ENCODE measurements around the gene CD47. TPM values are rescaled to one million over a fixed set of nuclear protein-coding genes. Genes with fewer than 3 reads are reported as not detected.

Gene CD47
- total RNA-seq, 6 donors from 2014 or later, result 79.6 to 352 (median 229) TPM

Other genes starting within 250 kb of the CD47 start
- 100 to 1,000 TPM; 118 to 467 (median 232) TPM for gene IFT57, start 131.4 kb upstream of the CD47 start, total RNA-seq
- gene HHLA2, start 205.5 kb upstream of the CD47 start, total RNA-seq, result 10 to 100 TPM in 1 of 6 donors, 1 to 10 TPM in 3, under 1 TPM in 2; 0.26 to 13.7 (median 3.1) TPM